ENCODE results near the gene SNCG. TPM values are rescaled to one million over a fixed set of nuclear protein-coding genes. Genes with fewer than 3 reads are reported as not detected.

The SNCG gene
- polyA plus RNA-seq, 1 donor from 2014 or later, result 6.1 TPM

DNA sequence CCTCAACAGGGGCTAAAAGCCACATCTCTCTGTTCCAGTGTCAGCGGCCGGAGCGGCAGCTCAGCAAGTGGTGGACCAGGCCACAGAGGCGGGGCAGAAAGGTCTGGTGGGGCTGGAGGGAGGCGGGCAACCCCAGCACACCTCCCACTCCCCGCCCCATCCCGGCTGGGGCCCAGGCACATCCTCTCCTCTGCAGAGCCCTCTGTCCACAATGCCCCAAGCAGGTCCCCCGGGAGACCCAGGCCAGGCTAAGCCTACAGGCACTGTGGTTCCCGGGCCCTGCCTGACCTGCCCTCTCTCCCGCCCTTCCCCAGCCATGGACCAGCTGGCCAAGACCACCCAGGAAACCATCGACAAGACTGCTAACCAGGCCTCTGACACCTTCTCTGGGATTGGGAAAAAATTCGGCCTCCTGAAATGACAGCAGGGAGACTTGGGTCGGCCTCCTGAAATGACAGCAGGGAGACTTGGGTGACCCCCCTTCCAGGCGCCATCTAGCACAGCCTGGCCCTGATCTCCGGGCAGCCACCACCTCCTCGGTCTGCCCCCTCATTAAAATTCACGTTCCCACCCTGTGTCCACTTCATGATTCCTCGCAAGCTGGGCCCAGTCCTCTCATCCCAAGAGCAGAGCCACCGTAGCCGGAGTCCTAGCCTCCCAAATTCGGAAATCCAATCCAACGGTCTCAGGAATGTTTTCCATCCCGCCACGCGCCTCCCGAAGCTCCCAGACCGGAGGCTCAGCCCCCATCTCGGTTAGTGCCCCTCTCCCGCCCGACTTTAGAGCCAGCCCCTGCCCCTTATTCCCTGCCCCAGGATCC, 12.0 kb downstream of the SNCG start:
- Histone ChIP-seq H3K36me3 (ENCODE audit: insufficient read depth, low read length) (no peaks in the 10 kb centered on the region), H2AFZ (ENCODE audit: low read depth, low read length) (no peak overlapping the region), H3K9me3 (ENCODE audit: low read length) (no peaks in the 10 kb centered on the region), H3K4me2 (ENCODE audit: low read length) (no peak overlapping the region), H3K9ac (ENCODE audit: low read length) (no peak overlapping the region), H3K4me3 (ENCODE audit: low read length) (peak overlapping the region; percentile 56), H3K27me3 (ENCODE audit: insufficient read depth, low read depth, low read length) (peaks cover 17% of the 10 kb centered on the region), H3K27ac (ENCODE audit: low read length) (no peak overlapping the region), H4K20me1 (ENCODE audit: insufficient read depth) (no peaks in the 10 kb centered on the region), H3K79me2 (replicated peaks; ENCODE audit: insufficient read depth, low read length) (no peaks in the 10 kb centered on the region), H3F3A (ENCODE audit: insufficient read depth, low read length, poor library complexity, severe bottlenecking) (no peaks in the 10 kb centered on the region), H3K9me2 (ENCODE audit: insufficient read depth, low read length) (no peaks in the 10 kb centered on the region)
- TF ChIP-seq RAD21 (conservative IDR thresholded peaks at IDR 0.05) (no peak), MXI1 (conservative IDR thresholded peaks at IDR 0.05; ENCODE audit: poor library complexity, severe bottlenecking) (no peak), TAF1 (IDR thresholded peaks at IDR 0.05; ENCODE audit: low read depth) (no peak), POLR2AphosphoS5 (IDR thresholded peaks at IDR 0.05) (no peak)

- no peak overlapping the region for H2AFZ ChIP-seq (ENCODE audit: low read depth, low read length)
- TF ChIP-seq POLR2AphosphoS5 (IDR thresholded peaks at IDR 0.05), result no peak
- TF ChIP-seq, protein P1, sequence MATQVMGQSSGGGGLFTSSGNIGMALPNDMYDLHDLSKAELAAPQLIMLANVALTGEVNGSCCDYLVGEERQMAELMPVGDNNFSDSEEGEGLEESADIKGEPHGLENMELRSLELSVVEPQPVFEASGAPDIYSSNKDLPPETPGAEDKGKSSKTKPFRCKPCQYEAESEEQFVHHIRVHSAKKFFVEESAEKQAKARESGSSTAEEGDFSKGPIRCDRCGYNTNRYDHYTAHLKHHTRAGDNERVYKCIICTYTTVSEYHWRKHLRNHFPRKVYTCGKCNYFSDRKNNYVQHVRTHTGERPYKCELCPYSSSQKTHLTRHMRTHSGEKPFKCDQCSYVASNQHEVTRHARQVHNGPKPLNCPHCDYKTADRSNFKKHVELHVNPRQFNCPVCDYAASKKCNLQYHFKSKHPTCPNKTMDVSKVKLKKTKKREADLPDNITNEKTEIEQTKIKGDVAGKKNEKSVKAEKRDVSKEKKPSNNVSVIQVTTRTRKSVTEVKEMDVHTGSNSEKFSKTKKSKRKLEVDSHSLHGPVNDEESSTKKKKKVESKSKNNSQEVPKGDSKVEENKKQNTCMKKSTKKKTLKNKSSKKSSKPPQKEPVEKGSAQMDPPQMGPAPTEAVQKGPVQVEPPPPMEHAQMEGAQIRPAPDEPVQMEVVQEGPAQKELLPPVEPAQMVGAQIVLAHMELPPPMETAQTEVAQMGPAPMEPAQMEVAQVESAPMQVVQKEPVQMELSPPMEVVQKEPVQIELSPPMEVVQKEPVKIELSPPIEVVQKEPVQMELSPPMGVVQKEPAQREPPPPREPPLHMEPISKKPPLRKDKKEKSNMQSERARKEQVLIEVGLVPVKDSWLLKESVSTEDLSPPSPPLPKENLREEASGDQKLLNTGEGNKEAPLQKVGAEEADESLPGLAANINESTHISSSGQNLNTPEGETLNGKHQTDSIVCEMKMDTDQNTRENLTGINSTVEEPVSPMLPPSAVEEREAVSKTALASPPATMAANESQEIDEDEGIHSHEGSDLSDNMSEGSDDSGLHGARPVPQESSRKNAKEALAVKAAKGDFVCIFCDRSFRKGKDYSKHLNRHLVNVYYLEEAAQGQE (IDR thresholded peaks at IDR 0.05; ENCODE audit: borderline replicate concordance), result no peak
- TF ChIP-seq EZH2 (IDR thresholded peaks at IDR 0.05; ENCODE audit: borderline replicate concordance, insufficient read depth, low read length, poor library complexity, severe bottlenecking), result no peak
- no peak for TF ChIP-seq TAF1 (IDR thresholded peaks at IDR 0.05; ENCODE audit: low read depth)
- no peak for TF ChIP-seq SMC3 (conservative IDR thresholded peaks at IDR 0.05; ENCODE audit: poor library complexity)
- no peak for TF ChIP-seq CTCF (IDR thresholded peaks at IDR 0.05; ENCODE audit: poor library complexity, severe bottlenecking)
- TF ChIP-seq RAD21 (conservative IDR thresholded peaks at IDR 0.05), result no peak
- TF ChIP-seq EP300 (conservative IDR thresholded peaks at IDR 0.05; ENCODE audit: poor library complexity, severe bottlenecking), result no peak
- TF ChIP-seq MXI1 (conservative IDR thresholded peaks at IDR 0.05; ENCODE audit: poor library complexity, severe bottlenecking), result no peak
- H3K27ac ChIP-seq (ENCODE audit: low read length), result no peak overlapping the region
- H3K9ac ChIP-seq (ENCODE audit: low read length), result no peak overlapping the region
- H3K4me3 ChIP-seq (ENCODE audit: low read length), result peak overlapping the region; percentile 56
- H3K9me3 ChIP-seq (ENCODE audit: low read length), result no peaks in the 10 kb centered on the region
- H3K27me3 ChIP-seq (ENCODE audit: insufficient read depth, low read depth, low read length), result peaks cover 17% of the 10 kb centered on the region
- H3K36me3 ChIP-seq (ENCODE audit: insufficient read depth, low read length), result no peaks in the 10 kb centered on the region
- no peaks in the 10 kb centered on the region for H3K9me2 ChIP-seq (ENCODE audit: insufficient read depth, low read length)
- H4K20me1 ChIP-seq (ENCODE audit: insufficient read depth), result no peaks in the 10 kb centered on the region
- H3K79me2 ChIP-seq (replicated peaks; ENCODE audit: insufficient read depth, low read length), result no peaks in the 10 kb centered on the region
- no peaks in the 10 kb centered on the region for H3F3A ChIP-seq (ENCODE audit: insufficient read depth, low read length, poor library complexity, severe bottlenecking)
- no peak overlapping the region for H3K4me2 ChIP-seq (ENCODE audit: low read length)
Observed at GRCh38 chr10:86970982-86971231, 12.5 kb downstream of the SNCG start.
